Measurements from ENCODE around the gene SLC27A6.
"Not testable (repeated sequence)": the region's sequence is repeated elsewhere in the genome, so short reads cannot be mapped to it uniquely, and the experiment has no call there.

Gene SLC27A6

DNA sequence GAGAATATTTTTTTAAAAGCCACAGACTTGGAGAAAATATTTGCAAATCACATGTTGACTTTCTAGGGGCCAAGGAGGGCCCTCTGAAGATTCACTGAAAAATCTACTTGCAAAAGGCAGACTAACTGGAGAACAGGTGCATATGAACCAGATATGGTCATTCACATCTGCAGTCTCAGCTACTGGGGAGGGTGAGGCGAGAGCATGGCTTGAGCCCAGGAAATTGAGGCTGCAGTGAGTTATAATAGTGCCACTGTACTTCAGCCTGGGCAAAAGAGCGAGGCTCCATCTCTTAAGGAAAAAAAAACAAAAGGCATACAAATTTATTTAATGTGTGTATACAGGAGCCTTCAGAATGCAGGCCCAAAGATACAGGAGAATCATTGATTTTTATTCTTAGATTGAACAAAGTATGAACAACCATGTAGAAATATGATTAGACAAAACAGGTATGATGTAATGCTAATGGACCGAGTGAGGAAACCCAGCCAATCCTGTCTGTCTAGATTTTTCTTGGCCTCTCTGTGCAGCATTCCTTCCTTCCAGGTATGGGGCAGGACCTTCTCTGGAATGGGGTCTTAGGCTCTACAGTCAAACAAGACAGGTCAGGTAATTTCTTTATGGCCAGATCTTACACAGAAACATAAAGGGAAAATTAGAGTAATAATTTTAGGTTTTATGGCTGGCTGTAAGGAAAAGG, 15.3 kb upstream of the SLC27A6 start:
- TF ChIP-seq, protein P1, sequence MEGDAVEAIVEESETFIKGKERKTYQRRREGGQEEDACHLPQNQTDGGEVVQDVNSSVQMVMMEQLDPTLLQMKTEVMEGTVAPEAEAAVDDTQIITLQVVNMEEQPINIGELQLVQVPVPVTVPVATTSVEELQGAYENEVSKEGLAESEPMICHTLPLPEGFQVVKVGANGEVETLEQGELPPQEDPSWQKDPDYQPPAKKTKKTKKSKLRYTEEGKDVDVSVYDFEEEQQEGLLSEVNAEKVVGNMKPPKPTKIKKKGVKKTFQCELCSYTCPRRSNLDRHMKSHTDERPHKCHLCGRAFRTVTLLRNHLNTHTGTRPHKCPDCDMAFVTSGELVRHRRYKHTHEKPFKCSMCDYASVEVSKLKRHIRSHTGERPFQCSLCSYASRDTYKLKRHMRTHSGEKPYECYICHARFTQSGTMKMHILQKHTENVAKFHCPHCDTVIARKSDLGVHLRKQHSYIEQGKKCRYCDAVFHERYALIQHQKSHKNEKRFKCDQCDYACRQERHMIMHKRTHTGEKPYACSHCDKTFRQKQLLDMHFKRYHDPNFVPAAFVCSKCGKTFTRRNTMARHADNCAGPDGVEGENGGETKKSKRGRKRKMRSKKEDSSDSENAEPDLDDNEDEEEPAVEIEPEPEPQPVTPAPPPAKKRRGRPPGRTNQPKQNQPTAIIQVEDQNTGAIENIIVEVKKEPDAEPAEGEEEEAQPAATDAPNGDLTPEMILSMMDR (IDR thresholded peaks at IDR 0.05; ENCODE audit: extremely low read depth, insufficient read depth, missing control alignments) = no peak
- DNase-seq (ENCODE audit: low spot score) = no peak
- in situ Hi-C loops (cut with MboI; ENCODE audit: low pct_unique_long_range_greater_than_20kb, low sequenced_read_pairs, unreplicated experiment) = no loop called here

DNA sequence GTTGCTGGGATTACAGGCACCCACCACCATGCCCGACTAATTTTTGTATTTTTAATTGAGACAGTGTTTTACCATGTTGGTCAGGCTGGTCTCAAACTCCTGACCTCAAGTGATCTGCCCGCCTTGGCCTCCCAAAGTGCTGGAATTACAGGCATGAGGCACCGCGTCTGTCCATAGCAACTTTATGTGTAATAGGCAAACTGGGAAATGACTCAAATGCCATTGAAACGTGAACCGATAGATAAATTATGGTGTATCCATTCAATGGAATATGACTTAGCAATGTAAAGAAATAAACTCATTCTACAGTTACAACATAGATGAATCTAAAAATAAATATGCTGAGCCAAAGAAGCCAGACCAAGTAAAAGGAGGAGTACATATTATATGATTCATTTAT, 14.0 kb upstream of the SLC27A6 start:
- in situ Hi-C loops (cut with MboI; ENCODE audit: low pct_unique_long_range_greater_than_20kb, low sequenced_read_pairs, unreplicated experiment); DNase-seq (ENCODE audit: low spot score): not testable (repeated sequence)

DNA sequence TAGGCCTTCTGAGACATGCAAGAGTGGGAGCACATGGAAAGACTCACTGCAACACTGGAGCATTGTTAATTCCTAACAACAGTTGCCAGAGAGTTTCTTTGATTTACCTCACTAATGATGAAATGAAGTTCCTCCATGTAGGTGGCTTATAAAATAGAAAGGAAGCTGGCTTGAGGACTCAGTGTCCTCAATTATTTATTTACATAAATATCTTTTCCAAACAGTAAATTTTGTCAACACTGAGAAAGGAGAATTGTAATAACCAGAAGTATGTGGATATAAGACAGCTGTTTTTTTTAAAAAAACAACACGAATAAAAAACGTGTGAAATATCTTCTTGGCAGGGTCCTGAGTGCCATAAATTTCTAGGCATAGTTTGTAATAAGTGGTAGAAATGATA, 9.1 kb upstream of the SLC27A6 start:
- no peak for DNase-seq (ENCODE audit: low spot score)
- TF ChIP-seq, protein P1 (IDR thresholded peaks at IDR 0.05; ENCODE audit: extremely low read depth, insufficient read depth, missing control alignments) = no peak
- in situ Hi-C loops (cut with MboI; ENCODE audit: low pct_unique_long_range_greater_than_20kb, low sequenced_read_pairs, unreplicated experiment) = no loop called here

DNA sequence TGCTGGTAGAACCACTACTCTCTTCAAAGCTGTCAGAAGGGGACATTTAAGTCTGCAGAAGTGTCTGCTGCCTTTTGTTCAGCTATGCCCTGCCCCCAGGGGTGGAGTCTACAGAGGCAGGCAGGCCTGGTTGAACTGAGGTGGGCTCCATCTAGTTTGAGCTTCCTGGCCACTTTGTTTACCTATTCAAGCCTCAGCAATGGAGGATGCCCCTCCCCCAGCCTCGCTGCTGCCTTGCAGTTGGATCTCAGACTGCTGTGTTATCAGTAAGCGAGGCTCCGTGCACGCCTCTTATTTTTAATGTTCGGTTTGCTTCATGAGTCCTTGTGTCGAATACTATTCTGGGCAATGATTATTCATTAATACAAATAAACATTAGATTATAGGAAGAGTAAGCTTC, 3.1 kb upstream of the SLC27A6 start:
- in situ Hi-C loops (cut with MboI; ENCODE audit: low pct_unique_long_range_greater_than_20kb, low sequenced_read_pairs, unreplicated experiment) = no loop called here
- TF ChIP-seq, protein P1 (IDR thresholded peaks at IDR 0.05; ENCODE audit: extremely low read depth, insufficient read depth, missing control alignments) = no peak
- DNase-seq (ENCODE audit: low spot score) = no peak

DNA sequence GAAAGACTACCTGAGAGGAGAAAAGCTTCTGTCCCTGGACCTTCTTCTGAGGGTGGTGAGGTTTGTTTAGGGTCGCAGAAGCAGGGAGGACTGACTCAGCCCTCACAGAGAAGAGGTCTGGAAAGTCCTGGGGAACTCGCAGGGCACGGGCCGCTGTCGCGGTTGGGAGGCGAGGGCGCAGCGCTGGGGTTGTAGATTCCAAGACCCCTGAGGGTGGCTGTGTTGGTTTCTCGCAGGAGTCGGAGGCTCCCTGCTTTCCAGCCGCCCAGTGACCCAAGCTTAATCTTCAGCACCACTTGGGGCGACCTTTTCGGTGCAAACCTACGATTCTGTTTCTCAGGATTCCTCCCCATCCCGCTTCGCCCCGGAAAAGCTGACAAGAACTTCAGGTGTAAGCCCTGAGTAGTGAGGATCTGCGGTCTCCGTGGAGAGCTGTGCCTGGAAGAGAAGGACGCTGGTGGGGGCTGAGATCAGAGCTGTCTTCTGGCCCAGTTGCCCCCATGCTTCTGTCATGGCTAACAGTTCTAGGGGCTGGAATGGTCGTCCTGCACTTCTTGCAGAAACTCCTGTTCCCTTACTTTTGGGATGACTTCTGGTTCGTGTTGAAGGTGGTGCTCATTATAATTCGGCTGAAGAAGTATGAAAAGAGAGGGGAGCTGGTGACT, 482 bp downstream of the SLC27A6 start:
- in situ Hi-C loops (cut with MboI; ENCODE audit: low pct_unique_long_range_greater_than_20kb, low sequenced_read_pairs, unreplicated experiment) = no loop called here
- DNase-seq (ENCODE audit: low spot score) = no peak
- TF ChIP-seq, protein P1 (IDR thresholded peaks at IDR 0.05; ENCODE audit: extremely low read depth, insufficient read depth, missing control alignments) = no peak

DNA sequence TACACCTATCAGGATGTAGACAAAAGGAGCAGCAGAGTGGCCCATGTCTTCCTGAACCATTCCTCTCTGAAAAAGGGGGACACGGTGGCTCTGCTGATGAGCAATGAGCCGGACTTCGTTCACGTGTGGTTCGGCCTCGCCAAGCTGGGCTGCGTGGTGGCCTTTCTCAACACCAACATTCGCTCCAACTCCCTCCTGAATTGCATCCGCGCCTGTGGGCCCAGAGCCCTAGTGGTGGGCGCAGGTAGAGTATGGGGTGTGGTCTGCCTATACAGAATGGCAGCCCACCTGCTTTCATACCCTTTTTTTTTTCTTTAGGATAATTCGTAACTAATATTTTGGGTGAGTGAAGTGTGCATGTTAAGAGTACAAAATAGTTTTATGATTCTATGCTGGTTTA, 1.1 kb downstream of the SLC27A6 start:
- in situ Hi-C loops (cut with MboI; ENCODE audit: low pct_unique_long_range_greater_than_20kb, low sequenced_read_pairs, unreplicated experiment) = no loop called here
- TF ChIP-seq, protein P1 (IDR thresholded peaks at IDR 0.05; ENCODE audit: extremely low read depth, insufficient read depth, missing control alignments) = no peak

DNA sequence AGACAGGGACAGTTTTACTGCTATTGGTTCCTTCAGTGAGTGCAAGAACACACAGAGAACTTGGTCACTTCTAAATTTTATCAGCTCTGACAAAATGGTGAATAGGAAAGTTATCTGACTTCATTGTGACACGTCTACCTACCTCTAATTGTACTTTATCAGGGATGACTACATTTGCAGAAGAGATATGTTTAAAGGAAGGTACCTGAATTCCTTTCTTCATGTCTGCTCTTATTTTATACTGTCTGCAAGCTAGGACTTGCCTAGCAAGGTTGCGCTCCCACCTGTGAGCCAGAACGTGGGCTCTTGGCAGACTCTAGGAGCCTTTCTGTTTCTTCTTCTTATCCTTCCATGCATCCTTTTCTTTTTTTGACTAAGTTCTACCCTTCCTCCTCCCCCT, 1.6 kb downstream of the SLC27A6 start:
- TF ChIP-seq, protein P1 (IDR thresholded peaks at IDR 0.05; ENCODE audit: extremely low read depth, insufficient read depth, missing control alignments) = no peak
- in situ Hi-C loops (cut with MboI; ENCODE audit: low pct_unique_long_range_greater_than_20kb, low sequenced_read_pairs, unreplicated experiment) = no loop called here
- DNase-seq (ENCODE audit: low spot score) = no peak

More for the DNA sequence above, 1.1 kb downstream of the SLC27A6 start:
- DNase-seq (ENCODE audit: low spot score) = no peak

All from GM13977 (cell line).